Measurements from ENCODE around the gene POLE. TPM values are rescaled to one million over a fixed set of nuclear protein-coding genes. Genes with fewer than 3 reads are reported as not detected.

POLE gene
- polyA plus RNA-seq, 1 of the 3 experiments (the other 2 are of a cell fraction): 20.1 TPM

DNA sequence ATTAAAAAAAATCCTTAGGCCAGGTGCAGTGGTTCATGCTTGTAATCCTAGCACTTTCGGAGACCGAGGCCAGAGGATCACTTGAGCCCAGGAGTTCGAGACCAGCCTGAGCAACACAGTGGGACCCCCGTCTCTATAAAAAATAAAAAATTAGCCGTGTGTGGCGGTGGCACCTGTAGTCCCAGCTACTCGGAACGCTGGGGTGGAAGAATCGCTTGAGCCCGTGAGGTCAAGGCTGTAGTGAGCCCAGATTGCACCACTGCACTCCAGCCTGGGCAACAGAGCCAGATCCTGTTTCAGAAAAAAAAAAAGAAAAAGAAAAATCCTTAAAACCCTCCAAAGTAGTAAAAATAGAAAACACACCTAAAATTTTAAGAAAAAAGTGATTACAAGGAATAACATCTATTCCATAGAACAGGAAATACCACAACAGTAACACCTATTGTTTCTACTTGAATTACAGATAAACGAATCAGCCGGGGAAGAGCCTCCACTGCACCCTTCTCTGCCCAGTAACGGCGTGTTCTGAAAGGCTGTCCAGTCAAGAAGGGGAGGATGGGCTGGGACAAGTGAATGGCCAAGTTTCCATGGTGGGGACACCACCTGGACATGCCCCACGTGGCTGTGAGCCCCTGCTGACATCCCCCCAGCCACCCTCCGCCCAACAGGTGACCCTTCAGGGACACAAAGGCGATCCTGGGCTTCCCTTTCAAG is 17.8 kb downstream of the POLE start:
- H3K79me2 ChIP-seq (ENCODE audit: insufficient read depth): no peaks in the 10 kb centered on the region
- WGBS (ENCODE audit: low lambda C conversion rate): 93% methylated on average over 17 of the region's 17 CpGs
- no peaks in the 10 kb centered on the region for H3K27me3 ChIP-seq (ENCODE audit: insufficient read depth)
- H3K4me2 ChIP-seq: no peak overlapping the region
- peaks cover 13 to 39% of the 10 kb centered on the region in 2 experiments for H3K36me3 ChIP-seq (replicated peaks in 1 of 2; ENCODE audit: control insufficient read depth in 1 of 2, insufficient read depth in 2 of 2, low read length in 1 of 2)
- H3K4me3 ChIP-seq (ENCODE audit: low read depth in 2 of 2, low read length in 1 of 2): no peak overlapping the region
- H3F3A ChIP-seq (replicated peaks; ENCODE audit: insufficient read depth): no peaks in the 10 kb centered on the region
- no peaks in the 10 kb centered on the region for H4K20me1 ChIP-seq (ENCODE audit: insufficient read depth)
- no peak overlapping the region for H2AFZ ChIP-seq (ENCODE audit: low read depth)
- H3K9me3 ChIP-seq: no peaks in the 10 kb centered on the region
- no peak for DNase-seq
- TF ChIP-seq CHD2 (IDR thresholded peaks at IDR 0.05; ENCODE audit: low read length, partially characterized antibody) (no peak), RFX5 (IDR thresholded peaks at IDR 0.05; ENCODE audit: low read length) (no peak), MXI1 (IDR thresholded peaks at IDR 0.05; ENCODE audit: low read depth, low read length) (no peak), FOSL2 (IDR thresholded peaks at IDR 0.05; ENCODE audit: borderline replicate concordance, low read depth) (no peak), TEAD4 (IDR thresholded peaks at IDR 0.05; ENCODE audit: borderline replicate concordance, insufficient read depth) (no peak)
- no peaks in the 10 kb centered on the region for H3K4me1 ChIP-seq (ENCODE audit: control insufficient read depth in 1 of 2, insufficient read depth in 2 of 2, low read depth in 1 of 2, low read length in 1 of 2)
- CTCF ChIA-PET: interaction anchor here (1.2 to 1.6 kb wide), 3 partner anchors 31 to 70 kb away, joined by 3 to 5 read pairs (median 4); no protein-coding TSS in a partner anchor
- H3K27ac ChIP-seq (ENCODE audit: low read depth in 2 of 2, low read length in 1 of 2): no peak overlapping the region
- POLR2A ChIA-PET: interaction anchor here (0.7 kb wide), 1 partner anchor 40 kb away, joined by 4 read pairs; no protein-coding TSS in a partner anchor
- no peak overlapping the region for H3K9ac ChIP-seq
- no peaks in the 10 kb centered on the region for H3K9me2 ChIP-seq

- Histone ChIP-seq H3K9me2 (no peaks in the 10 kb centered on the region), H3K4me3 (ENCODE audit: low read depth in 2 of 2, low read length in 1 of 2) (no peak overlapping the region), H3K36me3 (replicated peaks in 1 of 2; ENCODE audit: control insufficient read depth in 1 of 2, insufficient read depth in 2 of 2, low read length in 1 of 2) (peaks cover 13 to 42% of the 10 kb centered on the region in 2 experiments), H3K4me1 (ENCODE audit: control insufficient read depth in 1 of 2, insufficient read depth in 2 of 2, low read depth in 1 of 2, low read length in 1 of 2) (no peaks in the 10 kb centered on the region), H3K79me2 (ENCODE audit: insufficient read depth) (no peaks in the 10 kb centered on the region), H3K9ac (no peak overlapping the region), H3K9me3 (no peaks in the 10 kb centered on the region), H2AFZ (ENCODE audit: low read depth) (no peak overlapping the region), H3K27me3 (ENCODE audit: insufficient read depth) (no peaks in the 10 kb centered on the region), H3K27ac (ENCODE audit: low read depth in 2 of 2, low read length in 1 of 2) (no peak overlapping the region), H3F3A (replicated peaks; ENCODE audit: insufficient read depth) (no peaks in the 10 kb centered on the region), H3K4me2 (no peak overlapping the region), H4K20me1 (ENCODE audit: insufficient read depth) (no peaks in the 10 kb centered on the region)
- DNase-seq: no peak
- WGBS (ENCODE audit: low lambda C conversion rate): 99% methylated on average over 29 of the region's 30 CpGs
- POLR2A ChIA-PET: interaction anchor here (0.7 kb wide), 1 partner anchor 41 kb away, joined by 4 read pairs; no protein-coding TSS in a partner anchor
- no peak for TF ChIP-seq REST (IDR thresholded peaks at IDR 0.05; ENCODE audit: low read depth, low read length)
- TF ChIP-seq MAX (IDR thresholded peaks at IDR 0.05; ENCODE audit: low read depth): no peak
- no peak for TF ChIP-seq SIN3A (IDR thresholded peaks at IDR 0.05; ENCODE audit: borderline replicate concordance, low read depth, low read length)
- TF ChIP-seq YY1 (IDR thresholded peaks at IDR 0.05; ENCODE audit: low read depth): no peak
- CTCF ChIA-PET: interaction anchor here (1.2 to 1.6 kb wide), 3 partner anchors 30 to 69 kb away, joined by 3 to 5 read pairs (median 4); no protein-coding TSS in a partner anchor
Observed at GRCh38 chr12:132668191-132669088, 18.7 kb downstream of the POLE start.

Data from SK-N-SH (cell line).